Measurements from ENCODE around the gene GPC1. TPM values are rescaled to one million over a fixed set of nuclear protein-coding genes. Genes with fewer than 3 reads are reported as not detected.

Gene GPC1
- total and polyA plus RNA-seq, 2 of the 13 experiments (the other 11 are each of a cell fraction or from before 2014, with no cell fraction given): 4.0 to 5.5 TPM

GRCh38 chr2:240386326-240386725 lies 49.1 kb upstream of the GPC1 start:
- intact Hi-C loops (cut with micrococcal nuclease; ENCODE audit: unreplicated experiment): no loop called here
- H3K27ac ChIP-seq (ENCODE audit: extremely low read length, insufficient read depth, low read length): no peak overlapping the region
- TF ChIP-seq ZFP1 (CRISPR knock-in tag; IDR thresholded peaks at IDR 0.05) (no peak), ZBED4 (CRISPR knock-in tag; IDR thresholded peaks at IDR 0.05; ENCODE audit: borderline replicate concordance) (no peak), SIN3A (IDR thresholded peaks at IDR 0.05; ENCODE audit: borderline replicate concordance, low read depth, low read length) (no peak), PBX3 (CRISPR knock-in tag; IDR thresholded peaks at IDR 0.05; ENCODE audit: borderline replicate concordance) (no peak), HINFP (CRISPR knock-in tag; IDR thresholded peaks at IDR 0.05; ENCODE audit: low read depth) (no peak), ZNF121 (CRISPR knock-in tag; IDR thresholded peaks at IDR 0.05) (no peak), PTBP1 (IDR thresholded peaks at IDR 0.05; ENCODE audit: low read depth, low read length, poor library complexity, severe bottlenecking) (no peak)
- no peaks in the 10 kb centered on the region; the same call in 1 of the 2 replicates for H4K20me1 ChIP-seq (ENCODE audit: insufficient read depth, low read length)
- WGBS (ENCODE audit: low lambda C conversion rate): 72% methylated on average over 12 of the region's 12 CpGs
- DNase-seq (ENCODE audit: low spot score) (no peak), ATAC-seq (no peak), FAIRE-seq (no peak)
- POLR2A ChIA-PET: no interaction called here
- no peak overlapping the region for H3K4me3 ChIP-seq (replicated peaks in 1 of 3; ENCODE audit: insufficient read depth in 1 of 3, low read depth in 2 of 3, low read length in 3 of 3)
- no peak overlapping the region for H3K4me2 ChIP-seq (ENCODE audit: low read depth, low read length)
- H3K9ac ChIP-seq (ENCODE audit: insufficient read depth, low read depth, low read length): no peak overlapping the region
- CTCF ChIA-PET (ENCODE audit: low intra/inter-chr PET ratio, low total read pairs): no interaction called here
- in situ Hi-C loops (cut with HindIII; ENCODE audit: extremely low pct_ligation_motif_present, low pct_unique_long_range_greater_than_20kb): no loop called here
- no peaks in the 10 kb centered on the region for H3K36me3 ChIP-seq (replicated peaks in 1 of 2; ENCODE audit: control insufficient read depth in 1 of 2, insufficient read depth in 2 of 2, low read length in 2 of 2)
- H3K9me3 ChIP-seq (ENCODE audit: low read length): no peaks in the 10 kb centered on the region
- no peaks in the 10 kb centered on the region for H3K79me2 ChIP-seq (ENCODE audit: insufficient read depth, low read length)
- peaks cover 8 to 39% of the 10 kb centered on the region in 2 experiments for H3K27me3 ChIP-seq (ENCODE audit: control insufficient read depth in 1 of 2, insufficient read depth in 2 of 2, low read length in 2 of 2)
- H2AFZ ChIP-seq (ENCODE audit: low read length): no peak overlapping the region
- BruUV-seq (replicated peaks): no TSS peak
- H3K4me1 ChIP-seq (ENCODE audit: insufficient read depth, low read length): 0 out of 2 replicates have a peak, but pooled peaks cover 8% of the 10 kb centered on the region
